HEK293 (cell line): Measurements from ENCODE around the gene FAM234B.

Experiments used
- CTCF ChIA-PET: fragments of 350-600 bp; formaldehyde crosslinking; extraction: SDS; loops from one replicate; lab custom pipeline; 2021; ENCODE audit warnings: antibody characterized with exemption; lab: Yijun Ruan, JAX
- POLR2A ChIA-PET: fragments of 300-600 bp; formaldehyde crosslinking; extraction: SDS; loops from one replicate; lab custom pipeline; 2020; ENCODE audit warnings: antibody characterized with exemption, inconsistent platforms; lab: Yijun Ruan, JAX
- H3K27ac ChIP-seq: fragments of 200-500 bp; sonication (Bioruptor generic); 2 replicates; pipeline ENCODE4 v1.5.1; 2014; ENCODE audit warnings: low read depth, low read length, control low read depth, inconsistent platforms; ENCODE audit errors: extremely low read depth
- H3K36me3 ChIP-seq, 2 experiments: fragments of 200-500 bp in 1 of 2; sonication (Bioruptor generic) in 1 of 2; 1 replicate in 1 of 2; 2 replicates in 1 of 2; pipeline ENCODE4 v1.5.1; 2014 to 2017; ENCODE audit warnings: inconsistent platforms in 2 of 2, low read length in 2 of 2; ENCODE audit not compliant: control insufficient read depth in 2 of 2, insufficient read depth in 1 of 2
- H3K4me1 ChIP-seq: fragments of 200-500 bp; sonication (Bioruptor generic); 2 replicates; pipeline ENCODE4 v1.5.1; 2014; ENCODE audit warnings: mild to moderate bottlenecking, low read length, inconsistent platforms; ENCODE audit not compliant: control insufficient read depth, insufficient read depth
- H3K4me3 ChIP-seq: 2 replicates; pipeline ENCODE4 v1.5.1; 2011; ENCODE audit warnings: low read depth, mild to moderate bottlenecking, control low read depth, low read length, moderate library complexity
- H3K9me3 ChIP-seq: fragments of 200-500 bp; sonication (Bioruptor generic); 2 replicates; pipeline ENCODE4 v1.5.1; 2014; ENCODE audit warnings: low read depth, low read length, inconsistent platforms; ENCODE audit not compliant: control insufficient read depth, insufficient read depth
- KLF1 ChIP-seq: fragments of 450-650 bp; formaldehyde crosslinking; IDR thresholded peaks from 2 replicates; pipeline ENCODE4 v1.5.1; 2016; ENCODE audit warnings: missing biosample characterization, missing genetic modification characterization
- KLF7 ChIP-seq: fragments of 450-650 bp; formaldehyde crosslinking; IDR thresholded peaks from 2 replicates; pipeline ENCODE4 v1.5.1; 2016; ENCODE audit warnings: missing biosample characterization, missing genetic modification characterization, borderline replicate concordance
- REPIN1 ChIP-seq: fragments of 450-650 bp; formaldehyde crosslinking; IDR thresholded peaks from 2 replicates; pipeline ENCODE4 v1.5.1; 2017; ENCODE audit warnings: missing biosample characterization, missing genetic modification characterization, low read depth
- SCRT2 ChIP-seq: fragments of 450-650 bp; formaldehyde crosslinking; IDR thresholded peaks from 2 replicates; pipeline ENCODE4 v1.5.1; 2016; ENCODE audit warnings: missing biosample characterization, missing genetic modification characterization
- SP3 ChIP-seq: fragments of 450-650 bp; formaldehyde crosslinking; IDR thresholded peaks from 2 replicates; pipeline ENCODE4 v1.5.1; 2016; ENCODE audit warnings: missing biosample characterization, missing genetic modification characterization
- ZBTB8A ChIP-seq: fragments of 450-650 bp; formaldehyde crosslinking; IDR thresholded peaks from 2 replicates; pipeline ENCODE4 v1.5.1; 2016; ENCODE audit warnings: missing biosample characterization, missing genetic modification characterization
- ZNF10 ChIP-seq: fragments of 450-650 bp; formaldehyde crosslinking; IDR thresholded peaks from 2 replicates; pipeline ENCODE4 v1.5.1; 2017; ENCODE audit warnings: missing biosample characterization, missing genetic modification characterization
- ZNF184 ChIP-seq: fragments of 450-650 bp; IDR thresholded peaks from 2 replicates; pipeline ENCODE4 v1.5.1; 2018; ENCODE audit warnings: missing biosample characterization, mild to moderate bottlenecking, missing genetic modification characterization
- ZNF23 ChIP-seq: fragments of 450-650 bp; formaldehyde crosslinking; IDR thresholded peaks from 2 replicates; pipeline ENCODE4 v1.5.1; 2016; ENCODE audit warnings: missing biosample characterization, missing genetic modification characterization, borderline replicate concordance
- ZNF248 ChIP-seq: fragments of 450-650 bp; formaldehyde crosslinking; IDR thresholded peaks from 2 replicates; pipeline ENCODE4 v1.5.1; 2017; ENCODE audit warnings: missing biosample characterization, missing genetic modification characterization
- ZNF335 ChIP-seq: fragments of 450-650 bp; formaldehyde crosslinking; conservative IDR thresholded peaks from 2 replicates; pipeline ENCODE4 v1.5.1; 2016; ENCODE audit warnings: missing biosample characterization, missing genetic modification characterization
- ZNF350 ChIP-seq: fragments of 450-650 bp; formaldehyde crosslinking; IDR thresholded peaks from 2 replicates; pipeline ENCODE4 v1.5.0; 2017; ENCODE audit warnings: missing biosample characterization, mild to moderate bottlenecking, missing genetic modification characterization
- ZNF549 ChIP-seq: fragments of 450-650 bp; IDR thresholded peaks from 2 replicates; pipeline ENCODE4 v1.5.1; 2018; ENCODE audit warnings: missing biosample characterization, missing genetic modification characterization, mild to moderate bottlenecking, inconsistent platforms, moderate library complexity
- ZNF571 ChIP-seq: fragments of 450-650 bp; formaldehyde crosslinking; IDR thresholded peaks from 2 replicates; pipeline ENCODE4 v1.5.0; 2017; ENCODE audit warnings: missing biosample characterization, missing genetic modification characterization
- ZNF621 ChIP-seq: fragments of 450-650 bp; formaldehyde crosslinking; IDR thresholded peaks from 2 replicates; pipeline ENCODE4 v1.5.1; 2017; ENCODE audit warnings: missing biosample characterization, missing genetic modification characterization
- ZNF623 ChIP-seq: fragments of 450-650 bp; formaldehyde crosslinking; IDR thresholded peaks from 2 replicates; pipeline ENCODE4 v1.5.1; 2016; ENCODE audit warnings: missing biosample characterization, missing genetic modification characterization
- ZNF658 ChIP-seq: fragments of 450-650 bp; formaldehyde crosslinking; IDR thresholded peaks from 2 replicates; pipeline ENCODE4; 2016; ENCODE audit warnings: missing biosample characterization, missing genetic modification characterization
- TF ChIP-seq, protein P1 (sequence below): fragments of 450-650 bp; formaldehyde crosslinking; IDR thresholded peaks from 2 replicates; pipeline ENCODE4 v1.5.1; 2016; ENCODE audit warnings: missing biosample characterization, missing genetic modification characterization
- TF ChIP-seq, protein P2 (sequence below): fragments of 450-650 bp; formaldehyde crosslinking; IDR thresholded peaks from 2 replicates; pipeline ENCODE4 v1.5.1; 2016; ENCODE audit warnings: missing biosample characterization, missing genetic modification characterization
- TF ChIP-seq, protein P3 (sequence below): fragments of 450-650 bp; formaldehyde crosslinking; optimal IDR thresholded peaks from 2 replicates; pipeline ENCODE3; 2016; ENCODE audit warnings: missing biosample characterization, mild to moderate bottlenecking, missing genetic modification characterization
- TF ChIP-seq, protein P4 (sequence below): sonication (generic); formaldehyde crosslinking; IDR thresholded peaks from 2 replicates; pipeline ENCODE4 v1.8.1; 2022; ENCODE audit warnings: mild to moderate bottlenecking, moderate library complexity, missing genetic modification reagents
- TF ChIP-seq, protein P5 (sequence below): fragments of 450-650 bp; formaldehyde crosslinking; IDR thresholded peaks from 2 replicates; pipeline ENCODE4 v1.5.1; 2016; ENCODE audit warnings: missing biosample characterization, missing genetic modification characterization, borderline replicate concordance
- TF ChIP-seq, protein P6 (sequence below): fragments of 450-650 bp; formaldehyde crosslinking; IDR thresholded peaks from 2 replicates; pipeline ENCODE4 v1.5.1; 2016; ENCODE audit warnings: missing biosample characterization, missing genetic modification characterization

The FAM234B gene

DNA sequence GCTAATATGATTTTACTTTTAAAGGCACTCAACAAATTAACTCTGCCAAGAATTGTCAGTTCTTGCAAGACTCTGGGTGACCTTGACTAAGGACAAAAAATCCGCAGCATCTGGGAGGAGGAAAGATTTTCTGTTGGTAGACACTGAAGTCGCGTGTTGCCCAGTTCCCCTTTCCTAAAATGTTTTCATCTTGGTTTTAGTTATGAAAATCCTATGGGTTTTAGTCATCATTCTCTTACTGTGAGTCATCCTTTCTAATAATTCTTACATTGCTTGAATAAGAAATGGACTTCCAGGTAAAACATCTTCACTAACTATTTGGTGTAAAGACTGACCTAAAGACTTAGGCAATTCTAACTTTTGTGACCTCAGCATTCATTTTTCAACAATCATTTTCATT lies 50.2 kb downstream of the FAM234B start:
- POLR2A ChIA-PET: no interaction called here
- no peaks in the 10 kb centered on the region for H3K9me3 ChIP-seq
- CTCF ChIA-PET: interaction anchor here (0.6 to 1.9 kb wide), 2 partner anchors 104 to 118 kb away, joined by 4 to 17 read pairs; no protein-coding TSS in a partner anchor
- H3K4me3 ChIP-seq: no peak overlapping the region
- H3K27ac ChIP-seq: no peak overlapping the region
- TF ChIP-seq ZNF571 (tag by site-specific recombination) (no peak), ZNF350 (tag by site-specific recombination) (no peak), KLF1 (no peak), SP3 (no peak), ZNF658 (no peak), ZNF184 (tag by site-specific recombination) (no peak), REPIN1 (tag by site-specific recombination) (no peak), ZBTB8A (tag by site-specific recombination) (no peak)
- TF ChIP-seq, protein P1, sequence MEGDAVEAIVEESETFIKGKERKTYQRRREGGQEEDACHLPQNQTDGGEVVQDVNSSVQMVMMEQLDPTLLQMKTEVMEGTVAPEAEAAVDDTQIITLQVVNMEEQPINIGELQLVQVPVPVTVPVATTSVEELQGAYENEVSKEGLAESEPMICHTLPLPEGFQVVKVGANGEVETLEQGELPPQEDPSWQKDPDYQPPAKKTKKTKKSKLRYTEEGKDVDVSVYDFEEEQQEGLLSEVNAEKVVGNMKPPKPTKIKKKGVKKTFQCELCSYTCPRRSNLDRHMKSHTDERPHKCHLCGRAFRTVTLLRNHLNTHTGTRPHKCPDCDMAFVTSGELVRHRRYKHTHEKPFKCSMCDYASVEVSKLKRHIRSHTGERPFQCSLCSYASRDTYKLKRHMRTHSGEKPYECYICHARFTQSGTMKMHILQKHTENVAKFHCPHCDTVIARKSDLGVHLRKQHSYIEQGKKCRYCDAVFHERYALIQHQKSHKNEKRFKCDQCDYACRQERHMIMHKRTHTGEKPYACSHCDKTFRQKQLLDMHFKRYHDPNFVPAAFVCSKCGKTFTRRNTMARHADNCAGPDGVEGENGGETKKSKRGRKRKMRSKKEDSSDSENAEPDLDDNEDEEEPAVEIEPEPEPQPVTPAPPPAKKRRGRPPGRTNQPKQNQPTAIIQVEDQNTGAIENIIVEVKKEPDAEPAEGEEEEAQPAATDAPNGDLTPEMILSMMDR (tag by site-specific recombination): no peak
- peaks cover 30% of the 10 kb centered on the region for H3K4me1 ChIP-seq
- no peaks in the 10 kb centered on the region for H3K36me3 ChIP-seq

DNA sequence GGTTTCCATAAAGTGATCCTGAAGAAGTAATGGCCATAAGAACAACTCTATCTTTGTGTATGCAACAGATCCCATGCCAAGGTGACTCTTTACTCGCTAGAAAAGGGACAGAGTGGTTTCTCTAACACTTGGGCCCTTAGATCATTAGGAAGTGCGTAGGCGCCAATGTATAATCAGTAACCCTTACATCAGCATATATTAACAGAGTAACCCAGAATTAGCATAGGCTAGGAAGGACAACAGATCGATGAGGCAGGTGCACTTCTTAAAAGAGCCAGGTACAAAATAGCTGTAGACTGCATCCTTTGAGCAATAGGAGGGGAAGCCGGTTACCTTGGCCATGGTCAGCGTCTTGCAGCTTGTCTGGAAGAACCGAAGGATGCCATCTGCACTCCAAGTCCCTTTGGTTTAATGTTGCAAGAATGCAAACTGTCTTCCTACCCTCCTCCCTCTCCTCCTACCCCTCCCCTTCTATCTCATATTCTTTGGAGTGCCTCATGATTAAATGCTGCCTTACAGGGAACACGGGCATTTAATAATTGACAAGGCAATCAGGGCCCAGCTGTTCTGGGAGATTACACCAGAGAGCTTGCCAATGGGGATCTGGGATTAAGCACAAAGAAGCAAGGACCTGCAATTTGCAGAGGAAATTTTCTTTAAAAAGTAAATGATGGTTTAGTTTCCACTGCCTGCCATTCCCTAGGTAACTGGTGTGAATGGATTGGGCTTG lies 51.2 kb downstream of the FAM234B start:
- no peak overlapping the region; the same call in 1 of the 2 replicates for H3K27ac ChIP-seq
- CTCF ChIA-PET: interaction anchor here (1.0 to 2.7 kb wide), 6 partner anchors 10 to 179 kb away, joined by 3 to 21 read pairs (median 4); no protein-coding TSS in a partner anchor
- no peaks in the 10 kb centered on the region for H3K36me3 ChIP-seq
- H3K4me3 ChIP-seq: no peak overlapping the region
- POLR2A ChIA-PET: no interaction called here
- H3K9me3 ChIP-seq: no peaks in the 10 kb centered on the region
- H3K4me1 ChIP-seq: peaks cover 41% of the 10 kb centered on the region
- TF ChIP-seq, protein P2, sequence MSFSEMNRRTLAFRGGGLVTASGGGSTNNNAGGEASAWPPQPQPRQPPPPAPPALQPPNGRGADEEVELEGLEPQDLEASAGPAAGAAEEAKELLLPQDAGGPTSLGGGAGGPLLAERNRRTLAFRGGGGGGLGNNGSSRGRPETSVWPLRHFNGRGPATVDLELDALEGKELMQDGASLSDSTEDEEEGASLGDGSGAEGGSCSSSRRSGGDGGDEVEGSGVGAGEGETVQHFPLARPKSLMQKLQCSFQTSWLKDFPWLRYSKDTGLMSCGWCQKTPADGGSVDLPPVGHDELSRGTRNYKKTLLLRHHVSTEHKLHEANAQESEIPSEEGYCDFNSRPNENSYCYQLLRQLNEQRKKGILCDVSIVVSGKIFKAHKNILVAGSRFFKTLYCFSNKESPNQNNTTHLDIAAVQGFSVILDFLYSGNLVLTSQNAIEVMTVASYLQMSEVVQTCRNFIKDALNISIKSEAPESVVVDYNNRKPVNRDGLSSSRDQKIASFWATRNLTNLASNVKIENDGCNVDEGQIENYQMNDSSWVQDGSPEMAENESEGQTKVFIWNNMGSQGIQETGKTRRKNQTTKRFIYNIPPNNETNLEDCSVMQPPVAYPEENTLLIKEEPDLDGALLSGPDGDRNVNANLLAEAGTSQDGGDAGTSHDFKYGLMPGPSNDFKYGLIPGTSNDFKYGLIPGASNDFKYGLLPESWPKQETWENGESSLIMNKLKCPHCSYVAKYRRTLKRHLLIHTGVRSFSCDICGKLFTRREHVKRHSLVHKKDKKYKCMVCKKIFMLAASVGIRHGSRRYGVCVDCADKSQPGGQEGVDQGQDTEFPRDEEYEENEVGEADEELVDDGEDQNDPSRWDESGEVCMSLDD (tag by site-specific recombination): no peak
- TF ChIP-seq ZNF549 (tag by site-specific recombination): no peak
- TF ChIP-seq ZNF248 (tag by site-specific recombination): no peak
- TF ChIP-seq ZNF10 (tag by site-specific recombination): no peak
- TF ChIP-seq, protein P3, sequence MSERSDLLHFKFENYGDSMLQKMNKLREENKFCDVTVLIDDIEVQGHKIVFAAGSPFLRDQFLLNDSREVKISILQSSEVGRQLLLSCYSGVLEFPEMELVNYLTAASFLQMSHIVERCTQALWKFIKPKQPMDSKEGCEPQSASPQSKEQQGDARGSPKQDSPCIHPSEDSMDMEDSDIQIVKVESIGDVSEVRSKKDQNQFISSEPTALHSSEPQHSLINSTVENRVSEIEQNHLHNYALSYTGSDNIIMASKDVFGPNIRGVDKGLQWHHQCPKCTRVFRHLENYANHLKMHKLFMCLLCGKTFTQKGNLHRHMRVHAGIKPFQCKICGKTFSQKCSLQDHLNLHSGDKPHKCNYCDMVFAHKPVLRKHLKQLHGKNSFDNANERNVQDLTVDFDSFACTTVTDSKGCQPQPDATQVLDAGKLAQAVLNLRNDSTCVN (tag by site-specific recombination): no peak
- no peak for TF ChIP-seq SCRT2 (tag by site-specific recombination)
- TF ChIP-seq, protein P4, sequence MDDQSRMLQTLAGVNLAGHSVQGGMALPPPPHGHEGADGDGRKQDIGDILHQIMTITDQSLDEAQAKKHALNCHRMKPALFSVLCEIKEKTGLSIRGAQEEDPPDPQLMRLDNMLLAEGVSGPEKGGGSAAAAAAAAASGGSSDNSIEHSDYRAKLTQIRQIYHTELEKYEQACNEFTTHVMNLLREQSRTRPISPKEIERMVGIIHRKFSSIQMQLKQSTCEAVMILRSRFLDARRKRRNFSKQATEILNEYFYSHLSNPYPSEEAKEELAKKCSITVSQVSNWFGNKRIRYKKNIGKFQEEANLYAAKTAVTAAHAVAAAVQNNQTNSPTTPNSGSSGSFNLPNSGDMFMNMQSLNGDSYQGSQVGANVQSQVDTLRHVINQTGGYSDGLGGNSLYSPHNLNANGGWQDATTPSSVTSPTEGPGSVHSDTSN (CRISPR knock-in tag): no peak
- no peak for TF ChIP-seq ZNF621
- no peak for TF ChIP-seq REPIN1 (tag by site-specific recombination)
- TF ChIP-seq, protein P5, sequence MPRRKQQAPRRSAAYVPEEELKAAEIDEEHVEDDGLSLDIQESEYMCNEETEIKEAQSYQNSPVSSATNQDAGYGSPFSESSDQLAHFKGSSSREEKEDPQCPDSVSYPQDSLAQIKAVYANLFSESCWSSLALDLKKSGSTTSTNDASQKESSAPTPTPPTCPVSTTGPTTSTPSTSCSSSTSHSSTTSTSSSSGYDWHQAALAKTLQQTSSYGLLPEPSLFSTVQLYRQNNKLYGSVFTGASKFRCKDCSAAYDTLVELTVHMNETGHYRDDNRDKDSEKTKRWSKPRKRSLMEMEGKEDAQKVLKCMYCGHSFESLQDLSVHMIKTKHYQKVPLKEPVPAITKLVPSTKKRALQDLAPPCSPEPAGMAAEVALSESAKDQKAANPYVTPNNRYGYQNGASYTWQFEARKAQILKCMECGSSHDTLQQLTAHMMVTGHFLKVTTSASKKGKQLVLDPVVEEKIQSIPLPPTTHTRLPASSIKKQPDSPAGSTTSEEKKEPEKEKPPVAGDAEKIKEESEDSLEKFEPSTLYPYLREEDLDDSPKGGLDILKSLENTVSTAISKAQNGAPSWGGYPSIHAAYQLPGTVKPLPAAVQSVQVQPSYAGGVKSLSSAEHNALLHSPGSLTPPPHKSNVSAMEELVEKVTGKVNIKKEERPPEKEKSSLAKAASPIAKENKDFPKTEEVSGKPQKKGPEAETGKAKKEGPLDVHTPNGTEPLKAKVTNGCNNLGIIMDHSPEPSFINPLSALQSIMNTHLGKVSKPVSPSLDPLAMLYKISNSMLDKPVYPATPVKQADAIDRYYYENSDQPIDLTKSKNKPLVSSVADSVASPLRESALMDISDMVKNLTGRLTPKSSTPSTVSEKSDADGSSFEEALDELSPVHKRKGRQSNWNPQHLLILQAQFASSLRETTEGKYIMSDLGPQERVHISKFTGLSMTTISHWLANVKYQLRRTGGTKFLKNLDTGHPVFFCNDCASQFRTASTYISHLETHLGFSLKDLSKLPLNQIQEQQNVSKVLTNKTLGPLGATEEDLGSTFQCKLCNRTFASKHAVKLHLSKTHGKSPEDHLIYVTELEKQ (tag by site-specific recombination): no peak
- TF ChIP-seq ZNF23: no peak
- TF ChIP-seq ZNF335: no peak
- TF ChIP-seq ZNF658: no peak
- no peak for TF ChIP-seq ZNF623
- TF ChIP-seq, protein P6, sequence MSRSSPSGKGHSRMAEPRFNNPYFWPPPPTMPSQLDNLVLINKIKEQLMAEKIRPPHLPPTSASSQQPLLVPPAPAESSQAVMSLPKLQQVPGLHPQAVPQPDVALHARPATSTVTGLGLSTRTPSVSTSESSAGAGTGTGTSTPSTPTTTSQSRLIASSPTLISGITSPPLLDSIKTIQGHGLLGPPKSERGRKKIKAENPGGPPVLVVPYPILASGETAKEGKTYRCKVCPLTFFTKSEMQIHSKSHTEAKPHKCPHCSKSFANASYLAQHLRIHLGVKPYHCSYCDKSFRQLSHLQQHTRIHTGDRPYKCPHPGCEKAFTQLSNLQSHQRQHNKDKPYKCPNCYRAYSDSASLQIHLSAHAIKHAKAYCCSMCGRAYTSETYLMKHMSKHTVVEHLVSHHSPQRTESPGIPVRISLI (tag by site-specific recombination): no peak
- no peak for TF ChIP-seq KLF7
